Naive thymus-derived CD4-positive, alpha-beta T cell (primary cell): ENCODE results near the gene TPBGL. TPM values are rescaled to one million over a fixed set of nuclear protein-coding genes. Genes with fewer than 3 reads are reported as not detected.

Source experiments
- ATAC-seq: fragments of 150-1000 bp; cut with Tn5 transposase; 2 replicates; pipeline ENCODE4 v1.10.0; 2021; ENCODE audit warnings: mild to moderate bottlenecking, moderate library complexity
- CTCF ChIA-PET: fragments of 350-600 bp; sonication (Branson Sonifier 250); formaldehyde crosslinking; loops from one replicate; lab custom pipeline; 2021; ENCODE audit warnings: antibody characterized with exemption; lab: Charles Lee
- POLR2A ChIA-PET: fragments of 350-600 bp; sonication (Branson Sonifier 250); formaldehyde crosslinking; loops from one replicate; lab custom pipeline; 2021; ENCODE audit warnings: antibody characterized with exemption, inconsistent platforms; lab: Charles Lee
- DNase-seq, 9 donors: peaks; one replicate each; pipeline versions ENCODE4 v3.0.0 to v3.0.0-alpha.2; 2020 to 2022; ENCODE audit warnings: mixed read lengths in 1 of 9
- H3K27ac ChIP-seq: one replicate; pipeline ENCODE4 v1.7.0; 2013; ENCODE audit warnings: mild to moderate bottlenecking, low read depth, low read length, moderate library complexity
- H3K27me3 ChIP-seq, 2 donors: one replicate each; pipeline ENCODE4 v1.7.0; 2013; ENCODE audit warnings: low read length in 2 of 2, mild to moderate bottlenecking in 2 of 2, moderate library complexity in 2 of 2; ENCODE audit not compliant: control insufficient read depth in 2 of 2, insufficient read depth in 2 of 2
- H3K36me3 ChIP-seq, 3 experiments: 1 replicate in 2 of 3; 2 replicates in 1 of 3; pipeline ENCODE4 v1.7.0; 2013; ENCODE audit warnings: low read length in 3 of 3, mild to moderate bottlenecking in 3 of 3, moderate library complexity in 1 of 3; ENCODE audit not compliant: insufficient read depth in 3 of 3, control insufficient read depth in 2 of 3
- H3K4me1 ChIP-seq, 2 donors: one replicate each; pipeline ENCODE4 v1.7.0; 2013; ENCODE audit warnings: low read length in 2 of 2, mild to moderate bottlenecking in 2 of 2, moderate library complexity in 1 of 2; ENCODE audit not compliant: control insufficient read depth in 2 of 2, insufficient read depth in 2 of 2
- H3K4me3 ChIP-seq: 2 replicates; pipeline ENCODE4 v1.7.0; 2013; ENCODE audit warnings: mild to moderate bottlenecking, low read length
- H3K9me3 ChIP-seq, 3 experiments: 1 replicate in 2 of 3; 2 replicates in 1 of 3; pipeline ENCODE4 v1.7.0; 2013; ENCODE audit warnings: low read length in 3 of 3; ENCODE audit not compliant: control insufficient read depth in 2 of 3
- H3K27ac Mint-ChIP-seq, 9 donors: one replicate each; pipeline ENCODE4 v1.8.0; 2020 to 2022; ENCODE audit warnings: mixed read lengths in 9 of 9, mild to moderate bottlenecking in 8 of 9, moderate library complexity in 5 of 9, inconsistent platforms in 2 of 9
- H3K27me3 Mint-ChIP-seq, 5 donors: one replicate each; pipeline ENCODE4 v1.8.0; 2021 to 2022; ENCODE audit warnings: mixed read lengths in 5 of 5, mild to moderate bottlenecking in 1 of 5
- H3K36me3 Mint-ChIP-seq, 5 donors: one replicate each; pipeline ENCODE4 v1.8.0; 2020 to 2022; ENCODE audit warnings: mixed read lengths in 5 of 5, mild to moderate bottlenecking in 3 of 5, inconsistent platforms in 1 of 5
- H3K4me1 Mint-ChIP-seq, 7 donors: one replicate each; pipeline ENCODE4 v1.8.0; 2020 to 2022; ENCODE audit warnings: mixed read lengths in 7 of 7, mild to moderate bottlenecking in 3 of 7, inconsistent platforms in 1 of 7
- H3K4me3 Mint-ChIP-seq, 10 donors: one replicate each; pipeline ENCODE4 v1.8.0; 2020 to 2022; ENCODE audit warnings: mild to moderate bottlenecking in 10 of 10, mixed read lengths in 10 of 10, moderate library complexity in 6 of 10, inconsistent platforms in 2 of 10
- H3K9me3 Mint-ChIP-seq, 11 donors: one replicate each; pipeline ENCODE4 v1.8.0; 2020 to 2022; ENCODE audit warnings: mixed read lengths in 11 of 11, mild to moderate bottlenecking in 4 of 11, inconsistent platforms in 1 of 11, moderate library complexity in 1 of 11
- intact Hi-C, 2 donors: fragments of 100-400 bp; cut with micrococcal nuclease; formaldehyde crosslinking; loops; one replicate each; pipeline ENCODE4 v1.15.1; 2023
- polyA plus RNA-seq, 2 donors: library from polyadenylated mRNA; unstranded; fragments of 300-500 nt; fragmentation: Illumina TruSeq; gene quantifications; one replicate each; pipeline ENCODE4 v1.2.3, GENCODE V29; 2021
- total RNA-seq, 6 experiments: library from RNA in 5 of 6; stranded (reverse) in 5 of 6; gene quantifications; 1 replicate in 5 of 6; 2 replicates in 1 of 6; pipeline ENCODE4 v1.2.3 and lab custom pipeline; 2021 to 2026

The TPBGL gene
- total and polyA plus RNA-seq, 7 experiments from 2014 or later = 0.15 to 0.58 (median 0.31) TPM; not detected in 1

DNA sequence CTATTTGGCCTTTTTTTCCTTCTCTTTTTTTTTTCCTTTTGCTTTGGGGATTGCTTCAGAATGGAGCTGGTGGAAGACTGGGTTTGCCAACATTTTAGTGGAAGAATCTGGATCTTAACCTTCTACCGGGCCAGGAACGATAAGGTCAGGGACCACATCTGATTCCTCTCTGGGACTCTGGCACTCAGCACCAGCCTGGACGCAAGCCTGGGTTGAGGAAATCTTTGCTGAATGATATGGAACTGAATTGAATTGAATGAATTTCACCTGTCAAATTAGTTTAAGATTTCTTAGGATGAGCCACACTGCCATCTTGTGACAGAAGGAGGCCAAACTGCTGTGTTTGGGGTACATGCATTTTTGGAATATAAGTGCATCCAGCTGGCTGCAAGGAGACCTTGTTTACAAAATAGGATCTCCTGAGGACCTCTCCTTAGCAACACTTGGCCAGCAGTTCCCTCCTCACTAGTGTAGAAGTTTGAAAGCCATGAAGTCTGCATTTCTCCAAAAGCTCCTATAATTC lies 30.4 kb downstream of the TPBGL start:
- POLR2A ChIA-PET = interaction anchor here (0.8 to 8.4 kb wide), 5 partner anchors 8 to 129 kb away, joined by 3 to 104 read pairs (median 3); no protein-coding TSS in a partner anchor
- no peaks in the 10 kb centered on the region for H3K27me3 ChIP-seq
- DNase-seq (peak in 7 of 9 donors; percentile 13 to 50 (median 44)), ATAC-seq (no peak)
- Mint-ChIP-seq H3K9me3 (peaks cover 0 to 2% (median 0%) of the 10 kb centered on the region in 11 donors), H3K27ac (peak overlapping the region in 8 of 9 donors; percentile 82 to 99 (median 94)), H3K4me3 (peak overlapping the region in 3 of 10 donors; percentile 6 to 47 (median 45)), H3K27me3 (no peaks in the 10 kb centered on the region), H3K4me1 (peaks cover 24 to 57% (median 41%) of the 10 kb centered on the region in 7 donors), H3K36me3 (peaks cover 0 to 32% (median 8%) of the 10 kb centered on the region in 5 donors)
- intact Hi-C loops = loop anchor here in 1 of 2 donors (1.0 kb wide), 7 partner anchors 10 to 342 kb away; no protein-coding TSS in a partner anchor
- no peak overlapping the region for H3K4me3 ChIP-seq
- H3K4me1 ChIP-seq = peaks cover 22 to 36% of the 10 kb centered on the region in 2 donors
- CTCF ChIA-PET = interaction anchor here (0.6 to 14.8 kb wide), 19 partner anchors 9 to 678 kb away, joined by 3 to 416 read pairs (median 7); partner anchors contain the start of genes POLD3 and TPBGL
- H3K27ac ChIP-seq = no peak overlapping the region
- H3K9me3 ChIP-seq = no peaks in the 10 kb centered on the region
- peaks cover 0 to 45% (median 4%) of the 10 kb centered on the region in 3 experiments for H3K36me3 ChIP-seq

DNA sequence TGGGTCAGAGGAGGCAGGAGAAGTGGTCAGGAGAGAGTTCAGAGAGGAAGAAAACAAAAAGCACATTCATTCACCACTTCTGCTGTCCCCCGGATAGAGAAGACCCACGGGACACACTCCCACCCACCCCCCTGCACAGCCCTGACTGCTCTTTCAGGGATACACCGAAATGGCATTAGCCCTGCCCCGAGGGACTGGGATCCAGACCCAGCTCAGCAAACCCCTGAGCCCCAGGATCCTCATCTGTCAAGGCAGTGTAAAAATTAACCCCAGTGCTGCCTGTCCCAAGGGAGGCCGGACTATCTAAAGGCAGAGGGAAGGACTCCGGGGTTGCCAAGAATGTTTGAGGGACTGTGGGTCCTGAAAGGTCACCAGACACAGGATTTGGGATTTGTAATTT lies 31.2 kb downstream of the TPBGL start:
- CTCF ChIA-PET = interaction anchor here (0.7 to 14.8 kb wide), 12 partner anchors 9 to 249 kb away, joined by 3 to 416 read pairs (median 14); partner anchors contain the start of gene TPBGL
- Mint-ChIP-seq H3K4me3 (peak overlapping the region in 1 of 10 donors; percentile 47), H3K27ac (peak overlapping the region; percentile 80 to 99 (median 95)), H3K27me3 (no peaks in the 10 kb centered on the region), H3K9me3 (no peaks in the 10 kb centered on the region), H3K4me1 (peaks cover 31 to 65% (median 49%) of the 10 kb centered on the region in 7 donors), H3K36me3 (peaks cover 0 to 24% (median 15%) of the 10 kb centered on the region in 5 donors)
- Histone ChIP-seq H3K4me1 (peaks cover 30 to 44% of the 10 kb centered on the region in 2 donors), H3K36me3 (peaks cover 0 to 37% (median 4%) of the 10 kb centered on the region in 3 experiments), H3K9me3 (no peaks in the 10 kb centered on the region), H3K27ac (no peak overlapping the region), H3K4me3 (no peak overlapping the region), H3K27me3 (no peaks in the 10 kb centered on the region)
- intact Hi-C loops = loop anchor here in 1 of 2 donors (1.0 kb wide), 7 partner anchors 10 to 342 kb away; no protein-coding TSS in a partner anchor
- peak in 1 of 9 donors; percentile 5 for DNase-seq
- POLR2A ChIA-PET = interaction anchor here (1.0 to 8.4 kb wide), 5 partner anchors 9 to 130 kb away, joined by 3 to 104 read pairs (median 4); no protein-coding TSS in a partner anchor
- ATAC-seq = no peak

DNA sequence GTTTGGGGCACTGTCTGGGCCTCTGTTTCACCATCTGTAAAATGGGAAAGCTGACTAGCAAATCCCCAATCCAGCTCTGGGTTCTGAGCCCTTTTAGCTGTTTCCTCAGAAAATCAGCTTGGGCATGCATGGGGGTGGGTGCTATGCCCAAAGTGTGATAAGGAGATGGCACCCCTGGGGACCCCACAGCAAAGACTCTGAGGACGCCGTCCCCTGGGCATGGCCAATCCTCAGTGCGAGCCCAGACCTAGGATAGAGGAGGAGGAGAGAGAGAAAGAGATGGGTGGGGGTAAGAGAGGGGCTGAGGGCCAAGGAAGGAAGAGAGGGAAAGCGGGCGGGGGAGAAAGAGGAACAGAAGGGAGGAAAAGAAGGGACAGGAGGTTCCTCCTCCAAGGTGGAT lies 31.8 kb downstream of the TPBGL start:
- peak overlapping the region; percentile 71 for H3K27ac ChIP-seq
- intact Hi-C loops = no loop called here
- ChIA-PET CTCF (interaction anchor here (1.3 to 14.8 kb wide), 8 partner anchors 11 to 250 kb away, joined by 3 to 416 read pairs (median 20); partner anchors contain the start of gene TPBGL), POLR2A (interaction anchor here (1.0 to 8.4 kb wide), 6 partner anchors 10 to 130 kb away, joined by 3 to 104 read pairs (median 6); partner anchors contain the start of gene TPBGL)
- H3K36me3 ChIP-seq = peaks cover 0 to 37% (median 4%) of the 10 kb centered on the region in 3 experiments
- DNase-seq = no peak
- no peaks in the 10 kb centered on the region for H3K9me3 ChIP-seq
- no peaks in the 10 kb centered on the region for H3K27me3 Mint-ChIP-seq
- peaks cover 38 to 72% (median 56%) of the 10 kb centered on the region in 7 donors for H3K4me1 Mint-ChIP-seq
- H3K4me1 ChIP-seq = peaks cover 37 to 51% of the 10 kb centered on the region in 2 donors
- H3K4me3 Mint-ChIP-seq = peak overlapping the region in 4 of 10 donors; percentile 12 to 41 (median 26)
- peak overlapping the region; percentile 74 to 99 (median 95) for H3K27ac Mint-ChIP-seq
- H3K36me3 Mint-ChIP-seq = peaks cover under 1 to 21% (median 14%) of the 10 kb centered on the region in 5 donors
- no peaks in the 10 kb centered on the region for H3K9me3 Mint-ChIP-seq
- no peak overlapping the region for H3K4me3 ChIP-seq
- no peak for ATAC-seq
- H3K27me3 ChIP-seq = no peaks in the 10 kb centered on the region

DNA sequence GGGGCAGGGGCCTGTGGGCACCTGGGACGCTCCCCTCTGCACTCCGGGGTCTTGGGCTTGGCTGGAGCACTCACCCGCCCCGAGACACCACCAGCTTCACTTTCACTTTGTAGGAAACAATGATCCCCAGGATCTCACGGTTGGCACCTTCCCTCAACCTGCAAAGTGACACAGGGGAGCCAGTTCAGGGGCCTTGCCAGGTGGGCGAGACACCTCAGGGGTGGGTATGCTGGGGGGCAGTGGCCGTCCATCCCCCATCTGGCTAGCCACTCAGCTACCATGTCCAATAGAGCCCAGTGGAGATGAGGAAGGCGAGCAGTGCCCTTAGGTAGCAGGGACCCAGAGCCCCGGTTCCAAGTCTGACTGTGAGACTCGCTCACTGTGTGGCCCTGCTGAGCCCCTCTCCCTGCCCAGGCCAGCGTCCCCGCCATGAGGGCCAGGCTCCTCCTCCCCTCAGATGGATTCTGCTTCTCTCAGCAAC lies 32.3 kb downstream of the TPBGL start:
- Histone ChIP-seq H3K27me3 (no peaks in the 10 kb centered on the region), H3K4me1 (peaks cover 39 to 55% of the 10 kb centered on the region in 2 donors), H3K27ac (peak overlapping the region; percentile 71), H3K36me3 (peaks cover 0 to 42% (median 4%) of the 10 kb centered on the region in 3 experiments), H3K9me3 (no peaks in the 10 kb centered on the region), H3K4me3 (no peak overlapping the region)
- CTCF ChIA-PET = interaction anchor here (1.0 to 14.8 kb wide), 6 partner anchors 23 to 250 kb away, joined by 3 to 416 read pairs (median 46); partner anchors contain the start of gene TPBGL
- Mint-ChIP-seq H3K27me3 (no peaks in the 10 kb centered on the region), H3K9me3 (no peaks in the 10 kb centered on the region), H3K4me1 (peaks cover 42 to 76% (median 60%) of the 10 kb centered on the region in 7 donors), H3K36me3 (peaks cover 4 to 24% (median 18%) of the 10 kb centered on the region in 5 donors), H3K4me3 (peak overlapping the region in 7 of 10 donors; percentile 12 to 62 (median 25)), H3K27ac (peak overlapping the region; percentile 62 to 99 (median 95))
- intact Hi-C loops = no loop called here
- ATAC-seq (no peak), DNase-seq (no peak)
- POLR2A ChIA-PET = interaction anchor here (0.7 to 8.5 kb wide), 8 partner anchors 10 to 157 kb away, joined by 3 to 104 read pairs (median 6); partner anchors contain the start of genes ARRB1 and TPBGL

DNA sequence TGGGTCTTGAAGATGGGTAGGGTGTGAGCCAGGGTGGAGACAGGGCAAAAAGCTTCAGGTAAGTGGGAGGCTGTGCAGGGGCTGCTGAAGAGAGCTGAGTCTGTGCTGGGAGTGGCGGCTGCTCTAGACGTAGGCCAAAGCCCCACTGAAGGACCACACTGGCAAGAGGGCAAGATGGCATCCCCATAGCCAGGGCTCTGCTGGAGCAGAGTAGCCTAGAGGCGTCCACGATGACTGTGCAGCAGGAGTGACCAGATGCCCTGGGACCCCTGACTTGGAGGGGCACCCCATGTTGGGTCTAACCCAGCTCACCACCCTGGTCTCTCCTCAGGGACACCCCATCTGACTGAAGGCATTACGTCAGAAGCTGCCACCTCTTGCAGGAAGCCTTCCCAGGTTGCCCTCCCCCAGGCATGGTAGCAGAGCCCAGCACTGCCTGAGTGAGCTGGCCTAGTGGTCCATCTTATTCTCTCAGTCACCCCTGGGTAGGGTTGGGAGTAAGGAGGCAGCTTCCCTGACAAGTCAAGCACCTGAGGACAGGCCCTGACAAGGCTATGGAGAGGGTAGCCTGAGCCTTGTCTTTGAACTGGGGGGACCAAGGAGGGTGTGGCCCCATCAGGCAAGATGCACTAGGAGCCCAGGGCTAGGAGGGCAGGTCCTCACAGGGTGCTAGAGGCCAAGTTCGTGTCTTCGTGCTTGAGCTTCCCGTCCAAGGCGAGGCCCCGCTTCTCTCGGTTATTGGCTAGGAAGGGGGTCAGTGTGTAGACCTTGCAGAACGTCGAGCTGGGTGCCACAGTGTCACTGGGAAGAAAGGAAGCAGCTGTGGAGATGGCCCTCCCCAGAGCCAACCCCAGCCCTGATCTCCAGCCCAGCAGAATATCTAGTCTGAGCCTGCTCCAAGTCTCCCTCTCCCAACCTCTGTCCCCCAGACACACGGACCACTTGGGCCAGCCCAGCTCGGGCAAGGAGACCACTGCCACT lies 33.1 kb downstream of the TPBGL start:
- POLR2A ChIA-PET = interaction anchor here (0.6 to 8.5 kb wide), 13 partner anchors 8 to 288 kb away, joined by 3 to 104 read pairs (median 5); partner anchors contain the start of genes ARRB1 and TPBGL
- peak overlapping the region; percentile 65 to 99 (median 95) for H3K27ac Mint-ChIP-seq
- H3K36me3 Mint-ChIP-seq = peaks cover 4 to 25% (median 20%) of the 10 kb centered on the region in 5 donors
- H3K4me1 ChIP-seq = peaks cover 39 to 64% of the 10 kb centered on the region in 2 donors
- ATAC-seq (no peak), DNase-seq (no peak)
- H3K27me3 ChIP-seq = no peaks in the 10 kb centered on the region
- peaks cover 44 to 81% (median 59%) of the 10 kb centered on the region in 7 donors for H3K4me1 Mint-ChIP-seq
- CTCF ChIA-PET = interaction anchor here (0.6 to 14.8 kb wide), 8 partner anchors 9 to 319 kb away, joined by 3 to 416 read pairs (median 8); no protein-coding TSS in a partner anchor
- H3K9me3 Mint-ChIP-seq = no peaks in the 10 kb centered on the region
- H3K27me3 Mint-ChIP-seq = no peaks in the 10 kb centered on the region
- intact Hi-C loops = no loop called here
- peaks cover 0 to 50% (median 4%) of the 10 kb centered on the region in 3 experiments for H3K36me3 ChIP-seq
- H3K27ac ChIP-seq = peak overlapping the region; percentile 71
- no peaks in the 10 kb centered on the region for H3K9me3 ChIP-seq
- H3K4me3 Mint-ChIP-seq = peak overlapping the region in 6 of 10 donors; percentile 44 to 62 (median 54)
- H3K4me3 ChIP-seq = no peak overlapping the region
